ENCODE measurements around the gene C12orf54. TPM values are rescaled to one million over a fixed set of nuclear protein-coding genes. Genes with fewer than 3 reads are reported as not detected.
"Not testable (repeated sequence)": the region's sequence is repeated elsewhere in the genome, so short reads cannot be mapped to it uniquely, and the experiment has no call there.

The C12orf54 gene
- total and polyA plus RNA-seq, 3 donors from 2014 or later: 22.3 to 111 (median 77.1) TPM

DNA sequence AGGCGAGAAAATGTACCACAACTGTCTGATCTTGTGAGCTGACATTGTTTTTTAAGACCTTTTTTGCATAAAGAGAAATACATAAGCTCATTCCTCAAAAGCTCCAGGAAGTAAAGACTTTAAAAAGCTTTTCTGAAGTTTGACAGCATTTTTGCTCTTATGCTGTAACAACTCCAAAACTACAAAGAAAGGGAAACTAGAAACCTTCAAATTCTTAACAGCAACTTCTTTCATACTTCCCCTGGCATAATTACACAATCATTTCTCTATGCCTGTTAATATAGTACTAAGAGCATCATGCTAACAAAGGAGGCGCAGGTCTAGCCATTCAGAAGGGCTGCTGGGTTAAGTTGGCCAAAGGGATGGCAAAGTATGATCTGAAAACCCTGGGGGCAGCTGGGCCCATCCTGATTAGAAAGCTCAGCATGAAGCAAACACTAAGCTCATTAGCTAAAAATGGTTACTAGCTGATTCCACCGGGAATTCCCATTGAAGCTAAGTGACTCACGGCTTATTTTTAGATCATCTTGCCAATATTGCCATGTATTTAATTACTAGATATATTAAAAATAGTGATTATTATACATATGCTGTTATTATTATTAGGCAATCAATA lies 36.0 kb upstream of the C12orf54 start:
- no peak overlapping the region for H3K27ac ChIP-seq
- no peaks in the 10 kb centered on the region for H3K4me1 ChIP-seq
- H3K36me3 ChIP-seq (ENCODE audit: low read depth, missing control alignments): no peaks in the 10 kb centered on the region
- WGBS, 2 donors: 41 to 56% methylated on average over 4 of the region's 4 CpGs
- H3K4me3 ChIP-seq: no peak overlapping the region
- H3K27me3 ChIP-seq: no peaks in the 10 kb centered on the region
- DNase-seq: no peak
- no peaks in the 10 kb centered on the region for H3K9me3 ChIP-seq
- intact Hi-C loops (cut with DNase I; ENCODE audit: low total_unique reads): no loop called here
- TF ChIP-seq POLR2A (IDR thresholded peaks at IDR 0.05): no peak
- no peak for TF ChIP-seq CTCF (IDR thresholded peaks at IDR 0.05)

GRCh38 chr12:48447755-48448154 lies 34.5 kb upstream of the C12orf54 start:
- Histone ChIP-seq H3K4me3 (no peak overlapping the region), H3K9me3 (no peaks in the 10 kb centered on the region), H3K27me3 (no peaks in the 10 kb centered on the region), H3K4me1 (no peaks in the 10 kb centered on the region), H3K27ac (no peak overlapping the region), H3K36me3 (ENCODE audit: low read depth, missing control alignments) (no peaks in the 10 kb centered on the region)
- intact Hi-C loops (cut with DNase I; ENCODE audit: low total_unique reads): no loop called here
- DNase-seq: no peak
- TF ChIP-seq CTCF (IDR thresholded peaks at IDR 0.05) (no peak), POLR2A (IDR thresholded peaks at IDR 0.05) (no peak)
- WGBS, 2 donors: 81 to 84% methylated on average over 1 of the region's 1 CpG

GRCh38 chr12:48451372-48451771 lies 30.9 kb upstream of the C12orf54 start:
- H3K27me3 ChIP-seq: no peaks in the 10 kb centered on the region
- TF ChIP-seq POLR2A (IDR thresholded peaks at IDR 0.05) (no peak), CTCF (IDR thresholded peaks at IDR 0.05) (no peak)
- no peaks in the 10 kb centered on the region for H3K36me3 ChIP-seq (ENCODE audit: low read depth, missing control alignments)
- intact Hi-C loops (cut with DNase I; ENCODE audit: low total_unique reads): no loop called here
- peaks cover 4% of the 10 kb centered on the region for H3K4me1 ChIP-seq
- no peak for DNase-seq
- H3K27ac ChIP-seq: no peak overlapping the region
- 72 to 82% methylated on average over 1 of the region's 1 CpG for WGBS, 2 donors
- no peak overlapping the region for H3K4me3 ChIP-seq
- no peaks in the 10 kb centered on the region for H3K9me3 ChIP-seq

DNA sequence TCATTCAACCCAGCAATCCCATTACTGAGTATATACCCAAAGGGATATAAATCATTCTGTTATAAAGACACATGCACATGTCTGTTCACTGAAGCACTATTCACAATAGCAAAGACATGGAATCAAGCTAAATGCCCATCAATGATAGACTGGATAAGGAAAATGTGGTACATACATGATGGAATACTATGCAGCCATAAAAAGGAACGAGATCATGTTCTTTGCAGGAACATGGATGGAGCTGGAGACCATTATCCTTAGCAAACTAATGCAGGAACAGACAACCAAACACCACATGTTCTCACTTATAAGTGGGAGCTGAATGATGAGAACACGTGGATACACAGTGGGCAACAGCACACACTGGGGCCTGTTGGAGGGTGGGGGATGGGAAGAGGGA lies 29.3 kb upstream of the C12orf54 start:
- H3K27me3 ChIP-seq; H3K9me3 ChIP-seq; intact Hi-C loops (cut with DNase I; ENCODE audit: low total_unique reads); H3K36me3 ChIP-seq (ENCODE audit: low read depth, missing control alignments); H3K27ac ChIP-seq; DNase-seq; H3K4me1 ChIP-seq; H3K4me3 ChIP-seq: not testable (repeated sequence)
- WGBS, 2 donors: 78 to 91% methylated on average over 2 of the region's 2 CpGs

DNA sequence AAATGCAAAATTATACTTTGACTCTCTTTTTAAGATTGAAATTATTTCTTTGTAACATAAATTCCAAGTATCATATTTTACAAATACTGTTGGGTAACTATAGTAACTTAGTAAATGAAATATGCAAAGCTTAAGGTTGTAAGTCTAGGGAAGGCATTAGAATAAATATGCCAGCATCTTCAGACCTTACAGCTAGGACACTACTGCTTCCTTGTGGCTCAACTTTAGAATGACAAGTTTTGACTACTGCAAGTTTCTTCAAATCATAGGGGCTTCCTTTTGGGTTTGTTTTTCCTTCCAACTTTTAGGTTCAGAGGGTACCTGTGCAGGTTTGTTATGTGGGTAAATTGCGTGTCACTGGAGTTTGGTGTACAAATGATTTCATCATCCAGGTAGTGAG lies 27.6 kb upstream of the C12orf54 start:
- Histone ChIP-seq H3K36me3 (ENCODE audit: low read depth, missing control alignments) (no peaks in the 10 kb centered on the region), H3K9me3 (no peaks in the 10 kb centered on the region), H3K4me1 (peaks cover 4% of the 10 kb centered on the region), H3K4me3 (no peak overlapping the region), H3K27me3 (no peaks in the 10 kb centered on the region), H3K27ac (no peak overlapping the region)
- intact Hi-C loops (cut with DNase I; ENCODE audit: low total_unique reads): no loop called here
- DNase-seq: no peak
- TF ChIP-seq POLR2A (IDR thresholded peaks at IDR 0.05) (no peak), CTCF (IDR thresholded peaks at IDR 0.05) (peak; percentile 47 to 59 (median 59))
- 65 to 69% methylated on average over 1 of the region's 1 CpG for WGBS, 2 donors
